HCT116 (cell line): ENCODE data around the gene SLX1A. TPM values are rescaled to one million over a fixed set of nuclear protein-coding genes. Genes with fewer than 3 reads are reported as not detected.
"Not testable (repeated sequence)": the region's sequence is repeated elsewhere in the genome, so short reads cannot be mapped to it uniquely, and the experiment has no call there.

Experiments used
- ATAC-seq: fragments of 200-7000 bp; cut with Tn5 transposase; 2 replicates; pipeline ENCODE4 v1.9.1; 2020; ENCODE audit warnings: mild to moderate bottlenecking, moderate library complexity
- BruUV-seq: library from RNA; stranded (reverse); fragments of 400-500 nt; replicated peaks from 2 replicates; lab custom pipeline; 2021; lab: Mats Ljungman, UMichigan
- CTCF ChIA-PET: fragments of 300-600 bp; sonication (Branson Sonifier 250); formaldehyde crosslinking; loops from one replicate; lab custom pipeline; 2021; ENCODE audit warnings: antibody characterized with exemption; lab: Charles Lee
- POLR2A ChIA-PET: fragments of 300-600, 350-600 bp; sonication (Branson Sonifier 250); formaldehyde crosslinking; loops from one replicate; lab custom pipeline; 2021; ENCODE audit warnings: antibody characterized with exemption; lab: Charles Lee
- RAD21 ChIA-PET, 2 experiments: fragments of 300-600 bp; sonication (Branson Sonifier 250); formaldehyde crosslinking; loops; one replicate each; lab custom pipeline; 2023; ENCODE audit warnings: low total read pairs in 2 of 2; ENCODE audit not compliant: uncharacterized antibody in 2 of 2, unreplicated experiment in 2 of 2, low non-redundant PET in 1 of 2; lab: Charles Lee
- DNase-seq: peaks from one replicate; pipeline ENCODE4 v3.0.0-alpha.2; 2010; ENCODE audit warnings: low read depth, low spot score
- H2AFZ ChIP-seq: fragments of 200-600 bp; shearing (Covaris generic), sonication (generic); 2 replicates; pipeline ENCODE4 v1.6.1; 2017; ENCODE audit warnings: low read depth, mixed run types, mixed read lengths, antibody characterized with exemption, low read length; ENCODE audit not compliant: poor library complexity, severe bottlenecking
- H3K27ac ChIP-seq: 2 replicates; pipeline ENCODE4 v1.5.1; 2012; ENCODE audit warnings: low read depth, low read length
- H3K27me3 ChIP-seq: fragments of 200-600 bp; sonication (generic); 2 replicates; pipeline ENCODE4 v1.6.1; 2016; ENCODE audit warnings: mixed run types, low read length, mixed read lengths; ENCODE audit not compliant: insufficient read depth
- H3K36me3 ChIP-seq, 2 experiments: fragments of 200-500 bp in 1 of 2; fragments of 200-600 bp in 1 of 2; sonication (Bioruptor generic) in 1 of 2; sonication (generic) in 1 of 2; 2 replicates each; pipeline versions ENCODE4 v1.5.1 to v1.6.1; 2014 to 2016; ENCODE audit warnings: low read length in 2 of 2, inconsistent platforms in 1 of 2, mixed read lengths in 1 of 2, mixed run types in 1 of 2; ENCODE audit not compliant: insufficient read depth in 2 of 2, control insufficient read depth in 1 of 2
- H3K4me1 ChIP-seq, 2 experiments: fragments of 200-600 bp in 1 of 2; sonication (generic) in 1 of 2; 2 replicates each; pipeline versions ENCODE4 v1.5.1 to v1.6.1; 2012 to 2017; ENCODE audit warnings: low read length in 2 of 2, inconsistent platforms in 1 of 2, mild to moderate bottlenecking in 1 of 2, mixed read lengths in 1 of 2, mixed run types in 1 of 2, moderate library complexity in 1 of 2; ENCODE audit not compliant: insufficient read depth in 2 of 2, control insufficient read depth in 1 of 2
- H3K4me2 ChIP-seq: fragments of 200-600 bp; sonication (generic); 2 replicates; pipeline ENCODE4 v1.6.1; 2017; ENCODE audit warnings: mixed run types, low read length, mixed read lengths
- H3K4me3 ChIP-seq, 2 experiments: fragments of 200-600 bp in 1 of 2; sonication (generic) in 1 of 2; replicated peaks in 1 of 2; 2 replicates each; pipeline ENCODE4 v1.5.1; 2011 to 2016; ENCODE audit warnings: low read length in 2 of 2, control low read depth in 1 of 2, low read depth in 1 of 2, mild to moderate bottlenecking in 1 of 2, mixed read lengths in 1 of 2, mixed run types in 1 of 2
- H3K79me2 ChIP-seq: fragments of 200-600 bp; sonication (generic); 2 replicates; pipeline ENCODE4 v1.6.1; 2017; ENCODE audit warnings: mild to moderate bottlenecking, mixed run types, low read length, moderate library complexity, mixed read lengths; ENCODE audit not compliant: insufficient read depth
- H3K9ac ChIP-seq: fragments of 200-600 bp; sonication (generic); 2 replicates; pipeline ENCODE4 v1.6.1; 2016; ENCODE audit warnings: low read length, mixed read lengths
- H3K9me2 ChIP-seq: fragments of 200-600 bp; sonication (generic), shearing (Covaris generic); 2 replicates; pipeline ENCODE4 v1.6.1; 2017; ENCODE audit warnings: mixed run types, mild to moderate bottlenecking, moderate library complexity; ENCODE audit not compliant: insufficient read depth
- H3K9me3 ChIP-seq, 2 experiments: fragments of 200-500 bp in 1 of 2; fragments of 200-600 bp in 1 of 2; sonication (Bioruptor generic) in 1 of 2; sonication (generic) in 1 of 2; 2 replicates each; pipeline ENCODE4 v1.6.1; 2014 to 2017; ENCODE audit warnings: low read length in 2 of 2, mixed read lengths in 2 of 2, inconsistent platforms in 1 of 2, low read depth in 1 of 2, mild to moderate bottlenecking in 1 of 2, mixed run types in 1 of 2, moderate library complexity in 1 of 2; ENCODE audit not compliant: control insufficient read depth in 1 of 2, insufficient read depth in 1 of 2
- H4K20me1 ChIP-seq: fragments of 200-600 bp; sonication (generic), shearing (Covaris generic); 2 replicates; pipeline ENCODE4 v1.6.1; 2017; ENCODE audit warnings: mixed run types, mild to moderate bottlenecking, moderate library complexity; ENCODE audit not compliant: insufficient read depth
- EGR1 ChIP-seq: IDR thresholded peaks from 2 replicates; pipeline ENCODE4 v1.6.1; 2012; ENCODE audit warnings: low read depth
- ELF1 ChIP-seq: IDR thresholded peaks from 2 replicates; pipeline ENCODE4 v1.6.1; 2012; ENCODE audit warnings: low read depth, borderline replicate concordance
- EZH2 ChIP-seq: fragments of 200-600 bp; sonication (generic); IDR thresholded peaks from 2 replicates; pipeline ENCODE4 v1.6.1; 2017; ENCODE audit warnings: antibody characterized with exemption, mixed run types
- JUND ChIP-seq: IDR thresholded peaks from 2 replicates; pipeline ENCODE4 v1.6.1; 2012
- POLR2A ChIP-seq: IDR thresholded peaks from 2 replicates; pipeline ENCODE4 v1.7.0; 2011; ENCODE audit warnings: borderline replicate concordance; ENCODE audit not compliant: insufficient read depth, insufficient read length; ENCODE audit errors: extremely low read depth
- POLR2AphosphoS5 ChIP-seq: IDR thresholded peaks from 2 replicates; pipeline ENCODE4 v1.6.1; 2011; ENCODE audit warnings: mild to moderate bottlenecking, low read depth, low read length, moderate library complexity
- RAD21 ChIP-seq: IDR thresholded peaks from 2 replicates; pipeline ENCODE4 v1.6.1; 2012; ENCODE audit warnings: low read depth, mild to moderate bottlenecking
- SIN3A ChIP-seq: IDR thresholded peaks from 2 replicates; pipeline ENCODE4 v1.6.1; 2012; ENCODE audit warnings: low read depth
- SP1 ChIP-seq: IDR thresholded peaks from 2 replicates; pipeline ENCODE4 v1.6.1; 2012; ENCODE audit warnings: low read depth
- SRF ChIP-seq: IDR thresholded peaks from 2 replicates; pipeline ENCODE4 v1.6.1; 2012; ENCODE audit warnings: low read depth
- TCF7L2 ChIP-seq: IDR thresholded peaks from 2 replicates; pipeline ENCODE4 v1.7.0; 2011; ENCODE audit warnings: borderline replicate concordance, inconsistent platforms; ENCODE audit not compliant: insufficient read depth, insufficient read length; ENCODE audit errors: extremely low read depth
- ZNF274 ChIP-seq: fragments of 200-500 bp; sonication (Bioruptor generic); IDR thresholded peaks from 2 replicates; pipeline ENCODE4 v1.6.1; 2014; ENCODE audit warnings: mild to moderate bottlenecking, low read depth, low read length, inconsistent platforms
- intact Hi-C: fragments of 100-400 bp; cut with micrococcal nuclease; formaldehyde crosslinking; loops from 2 replicates; pipeline ENCODE4 v1.10.0; 2022
- total RNA-seq: library from RNA; stranded (reverse); gene quantifications from one replicate; pipeline ENCODE4 v1.2.1, GENCODE V29; 2021; ENCODE audit not compliant: unreplicated experiment
- TF ChIP-seq, protein P1 (sequence below): IDR thresholded peaks from 2 replicates; pipeline ENCODE4 v1.6.1; 2011; ENCODE audit warnings: mild to moderate bottlenecking, low read length, moderate library complexity; ENCODE audit not compliant: insufficient replicate concordance; ENCODE audit errors: extremely low read depth
- TF ChIP-seq, protein P2 (sequence below): IDR thresholded peaks from 2 replicates; pipeline ENCODE4 v1.6.1; 2012; ENCODE audit warnings: low read depth
- TF ChIP-seq, protein P3 (sequence below): IDR thresholded peaks from 2 replicates; pipeline ENCODE4 v1.6.1; 2012

Gene SLX1A
- total RNA-seq, 1 experiment from 2014 or later, result 48.3 TPM

DNA sequence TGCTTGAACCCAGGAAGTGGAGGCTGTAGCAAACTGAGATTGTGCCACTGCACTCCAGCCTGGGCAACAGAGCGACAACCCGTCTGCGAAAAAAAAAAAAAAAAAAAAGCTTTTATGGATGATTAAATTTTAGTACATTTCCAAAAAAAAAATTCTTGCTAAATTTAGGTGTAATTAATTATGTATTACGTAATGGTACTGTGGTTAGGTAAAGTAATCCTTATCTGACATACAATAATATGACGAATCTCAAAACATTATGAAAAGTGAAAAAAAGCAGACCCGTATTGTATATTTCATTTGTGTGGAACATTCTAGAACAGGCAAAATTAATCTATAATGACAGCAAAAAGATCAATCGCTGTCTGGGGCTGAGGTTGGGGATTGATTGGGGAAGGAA, 20.6 kb upstream of the SLX1A start:
- no TSS peak for BruUV-seq
- ChIA-PET POLR2A (no interaction called here), CTCF (no interaction called here)

DNA sequence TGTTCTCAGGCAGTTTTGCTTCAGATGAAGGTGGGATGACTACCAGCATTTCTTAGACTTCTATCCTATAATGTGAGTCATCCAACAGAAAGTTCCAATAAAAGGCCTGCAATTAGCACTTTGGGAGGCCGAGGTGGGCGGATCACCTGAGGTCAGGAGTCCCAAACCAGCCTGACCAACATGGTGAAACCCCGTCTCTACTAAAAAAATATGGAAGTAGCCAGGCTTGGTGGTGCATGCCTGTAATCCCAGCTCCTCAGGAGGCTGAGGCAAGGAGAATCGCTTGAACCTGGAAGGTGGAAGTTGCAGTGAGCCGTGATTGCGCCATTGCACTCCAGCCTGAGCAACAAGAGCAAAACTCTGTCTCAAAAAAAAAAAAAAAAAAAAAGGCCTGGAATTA, 16.8 kb upstream of the SLX1A start:
- H2AFZ ChIP-seq, H3K4me2 ChIP-seq, intact Hi-C loops, H3K4me3 ChIP-seq, DNase-seq, BruUV-seq, H3K27me3 ChIP-seq, ATAC-seq, H3K79me2 ChIP-seq, H3K9me2 ChIP-seq, RAD21 ChIA-PET, H3K27ac ChIP-seq, CTCF ChIA-PET, H3K36me3 ChIP-seq, H3K9ac ChIP-seq, H4K20me1 ChIP-seq, H3K9me3 ChIP-seq, POLR2A ChIA-PET: not testable (repeated sequence)
- H3K4me1 ChIP-seq, result peaks cover 7 to 12% of the 10 kb centered on the region in 2 experiments; a peak in 3 of 4 replicates

More for the DNA sequence above, 20.6 kb upstream of the SLX1A start:
- H3K36me3 ChIP-seq, result no peaks in the 10 kb centered on the region
- no peaks in the 10 kb centered on the region for H4K20me1 ChIP-seq
- H3K79me2 ChIP-seq, result no peaks in the 10 kb centered on the region
- no peak overlapping the region for H3K27ac ChIP-seq
- H3K27me3 ChIP-seq, result no peaks in the 10 kb centered on the region
- no peak overlapping the region for H3K4me2 ChIP-seq
- H3K9me3 ChIP-seq, result no peaks in the 10 kb centered on the region
- H3K4me3 ChIP-seq, result no peak overlapping the region
- no peak for ATAC-seq
- H3K4me1 ChIP-seq, result peaks cover 0 to 7% of the 10 kb centered on the region in 2 experiments; a peak in 1 of 4 replicates
- intact Hi-C loops, result no loop called here
- no peaks in the 10 kb centered on the region for H3K9me2 ChIP-seq
- no peak for TF ChIP-seq SIN3A
- no peak for TF ChIP-seq POLR2AphosphoS5
- no peak for TF ChIP-seq TCF7L2
- TF ChIP-seq, protein P1, sequence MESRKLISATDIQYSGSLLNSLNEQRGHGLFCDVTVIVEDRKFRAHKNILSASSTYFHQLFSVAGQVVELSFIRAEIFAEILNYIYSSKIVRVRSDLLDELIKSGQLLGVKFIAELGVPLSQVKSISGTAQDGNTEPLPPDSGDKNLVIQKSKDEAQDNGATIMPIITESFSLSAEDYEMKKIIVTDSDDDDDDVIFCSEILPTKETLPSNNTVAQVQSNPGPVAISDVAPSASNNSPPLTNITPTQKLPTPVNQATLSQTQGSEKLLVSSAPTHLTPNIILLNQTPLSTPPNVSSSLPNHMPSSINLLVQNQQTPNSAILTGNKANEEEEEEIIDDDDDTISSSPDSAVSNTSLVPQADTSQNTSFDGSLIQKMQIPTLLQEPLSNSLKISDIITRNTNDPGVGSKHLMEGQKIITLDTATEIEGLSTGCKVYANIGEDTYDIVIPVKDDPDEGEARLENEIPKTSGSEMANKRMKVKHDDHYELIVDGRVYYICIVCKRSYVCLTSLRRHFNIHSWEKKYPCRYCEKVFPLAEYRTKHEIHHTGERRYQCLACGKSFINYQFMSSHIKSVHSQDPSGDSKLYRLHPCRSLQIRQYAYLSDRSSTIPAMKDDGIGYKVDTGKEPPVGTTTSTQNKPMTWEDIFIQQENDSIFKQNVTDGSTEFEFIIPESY, result no peak
- TF ChIP-seq, protein P2, sequence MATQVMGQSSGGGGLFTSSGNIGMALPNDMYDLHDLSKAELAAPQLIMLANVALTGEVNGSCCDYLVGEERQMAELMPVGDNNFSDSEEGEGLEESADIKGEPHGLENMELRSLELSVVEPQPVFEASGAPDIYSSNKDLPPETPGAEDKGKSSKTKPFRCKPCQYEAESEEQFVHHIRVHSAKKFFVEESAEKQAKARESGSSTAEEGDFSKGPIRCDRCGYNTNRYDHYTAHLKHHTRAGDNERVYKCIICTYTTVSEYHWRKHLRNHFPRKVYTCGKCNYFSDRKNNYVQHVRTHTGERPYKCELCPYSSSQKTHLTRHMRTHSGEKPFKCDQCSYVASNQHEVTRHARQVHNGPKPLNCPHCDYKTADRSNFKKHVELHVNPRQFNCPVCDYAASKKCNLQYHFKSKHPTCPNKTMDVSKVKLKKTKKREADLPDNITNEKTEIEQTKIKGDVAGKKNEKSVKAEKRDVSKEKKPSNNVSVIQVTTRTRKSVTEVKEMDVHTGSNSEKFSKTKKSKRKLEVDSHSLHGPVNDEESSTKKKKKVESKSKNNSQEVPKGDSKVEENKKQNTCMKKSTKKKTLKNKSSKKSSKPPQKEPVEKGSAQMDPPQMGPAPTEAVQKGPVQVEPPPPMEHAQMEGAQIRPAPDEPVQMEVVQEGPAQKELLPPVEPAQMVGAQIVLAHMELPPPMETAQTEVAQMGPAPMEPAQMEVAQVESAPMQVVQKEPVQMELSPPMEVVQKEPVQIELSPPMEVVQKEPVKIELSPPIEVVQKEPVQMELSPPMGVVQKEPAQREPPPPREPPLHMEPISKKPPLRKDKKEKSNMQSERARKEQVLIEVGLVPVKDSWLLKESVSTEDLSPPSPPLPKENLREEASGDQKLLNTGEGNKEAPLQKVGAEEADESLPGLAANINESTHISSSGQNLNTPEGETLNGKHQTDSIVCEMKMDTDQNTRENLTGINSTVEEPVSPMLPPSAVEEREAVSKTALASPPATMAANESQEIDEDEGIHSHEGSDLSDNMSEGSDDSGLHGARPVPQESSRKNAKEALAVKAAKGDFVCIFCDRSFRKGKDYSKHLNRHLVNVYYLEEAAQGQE, result no peak
- TF ChIP-seq, protein P3, sequence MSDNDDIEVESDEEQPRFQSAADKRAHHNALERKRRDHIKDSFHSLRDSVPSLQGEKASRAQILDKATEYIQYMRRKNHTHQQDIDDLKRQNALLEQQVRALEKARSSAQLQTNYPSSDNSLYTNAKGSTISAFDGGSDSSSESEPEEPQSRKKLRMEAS, result no peak
- TF ChIP-seq SRF, result no peak
- no peak for TF ChIP-seq RAD21
- TF ChIP-seq EZH2, result no peak
- TF ChIP-seq POLR2A, result no peak
- no peak for TF ChIP-seq ELF1
- no peak for TF ChIP-seq JUND
- TF ChIP-seq EGR1, result no peak
- no peak for TF ChIP-seq ZNF274
- no peak for TF ChIP-seq SP1
- H3K9ac ChIP-seq, result no peak overlapping the region
- DNase-seq, result no peak
- no peak overlapping the region for H2AFZ ChIP-seq
- RAD21 ChIA-PET, result no interaction called here
